Measurements from ENCODE around the gene DGKD. TPM values are rescaled to one million over a fixed set of nuclear protein-coding genes. Genes with fewer than 3 reads are reported as not detected.

Gene DGKD
- total and polyA plus RNA-seq, 2 donors (not counting 1 experiment from before 2014, with no cell fraction given): 6.0 to 9.9 TPM

DNA sequence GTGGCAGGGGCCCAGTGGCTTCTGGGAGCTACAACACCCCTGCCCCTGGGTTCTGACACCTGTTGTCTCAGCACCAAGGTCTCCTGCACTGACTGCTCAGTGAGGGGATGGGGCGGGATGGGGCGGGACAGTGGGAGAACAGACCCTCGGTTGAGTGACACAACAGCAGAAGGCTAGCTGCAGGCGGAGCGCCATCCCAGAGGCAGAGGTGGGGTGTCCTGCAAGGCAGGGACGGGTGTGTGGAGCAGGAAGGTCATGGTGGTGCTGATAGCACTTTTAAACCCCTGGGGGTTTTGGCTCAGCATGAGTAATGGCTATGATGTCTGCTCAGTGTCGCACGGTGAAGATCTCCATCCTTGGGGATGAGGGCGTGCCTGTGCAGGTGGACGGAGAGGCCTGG, 105.1 kb downstream of the DGKD start:
- Histone ChIP-seq H3K4me1 (ENCODE audit: control insufficient read depth, extremely low read depth, insufficient read depth, low read length) (no peaks in the 10 kb centered on the region), H3K36me3 (ENCODE audit: control insufficient read depth, insufficient read depth, low read length) (peaks cover 2% of the 10 kb centered on the region), H2AFZ (ENCODE audit: low read length) (no peak overlapping the region), H3K27ac (ENCODE audit: insufficient read depth, low read length) (no peak overlapping the region), H3K4me2 (ENCODE audit: extremely low read depth, insufficient read depth, low read length) (no peak overlapping the region), H3K4me3 (replicated peaks in 1 of 4; ENCODE audit: control extremely low read depth in 1 of 4, insufficient read depth in 1 of 4, low read depth in 3 of 4, low read length in 4 of 4) (no peak overlapping the region), H3K27me3 (ENCODE audit: control insufficient read depth, insufficient read depth, low read length) (no peaks in the 10 kb centered on the region), H3K9me3 (ENCODE audit: control insufficient read depth, insufficient read depth, low read depth, low read length) (no peaks in the 10 kb centered on the region), H3K79me2 (ENCODE audit: control insufficient read depth, insufficient read depth, low read length) (no peaks in the 10 kb centered on the region), H3K9ac (ENCODE audit: insufficient read depth, low read length) (no peak overlapping the region), H4K20me1 (ENCODE audit: control insufficient read depth, extremely low read depth, insufficient read depth, low read length) (no peaks in the 10 kb centered on the region)
- DNase-seq (ENCODE audit: low read depth in 2 of 2): no peak
- TF ChIP-seq, protein P1, sequence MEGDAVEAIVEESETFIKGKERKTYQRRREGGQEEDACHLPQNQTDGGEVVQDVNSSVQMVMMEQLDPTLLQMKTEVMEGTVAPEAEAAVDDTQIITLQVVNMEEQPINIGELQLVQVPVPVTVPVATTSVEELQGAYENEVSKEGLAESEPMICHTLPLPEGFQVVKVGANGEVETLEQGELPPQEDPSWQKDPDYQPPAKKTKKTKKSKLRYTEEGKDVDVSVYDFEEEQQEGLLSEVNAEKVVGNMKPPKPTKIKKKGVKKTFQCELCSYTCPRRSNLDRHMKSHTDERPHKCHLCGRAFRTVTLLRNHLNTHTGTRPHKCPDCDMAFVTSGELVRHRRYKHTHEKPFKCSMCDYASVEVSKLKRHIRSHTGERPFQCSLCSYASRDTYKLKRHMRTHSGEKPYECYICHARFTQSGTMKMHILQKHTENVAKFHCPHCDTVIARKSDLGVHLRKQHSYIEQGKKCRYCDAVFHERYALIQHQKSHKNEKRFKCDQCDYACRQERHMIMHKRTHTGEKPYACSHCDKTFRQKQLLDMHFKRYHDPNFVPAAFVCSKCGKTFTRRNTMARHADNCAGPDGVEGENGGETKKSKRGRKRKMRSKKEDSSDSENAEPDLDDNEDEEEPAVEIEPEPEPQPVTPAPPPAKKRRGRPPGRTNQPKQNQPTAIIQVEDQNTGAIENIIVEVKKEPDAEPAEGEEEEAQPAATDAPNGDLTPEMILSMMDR (conservative IDR thresholded peaks at IDR 0.05 in 1 of 2, IDR thresholded peaks at IDR 0.05 in 1 of 2; ENCODE audit: low read depth in 1 of 2, low read length in 2 of 2): no peak
- TF ChIP-seq EZH2 (IDR thresholded peaks at IDR 0.05; ENCODE audit: low read length, missing control alignments): no peak

DNA sequence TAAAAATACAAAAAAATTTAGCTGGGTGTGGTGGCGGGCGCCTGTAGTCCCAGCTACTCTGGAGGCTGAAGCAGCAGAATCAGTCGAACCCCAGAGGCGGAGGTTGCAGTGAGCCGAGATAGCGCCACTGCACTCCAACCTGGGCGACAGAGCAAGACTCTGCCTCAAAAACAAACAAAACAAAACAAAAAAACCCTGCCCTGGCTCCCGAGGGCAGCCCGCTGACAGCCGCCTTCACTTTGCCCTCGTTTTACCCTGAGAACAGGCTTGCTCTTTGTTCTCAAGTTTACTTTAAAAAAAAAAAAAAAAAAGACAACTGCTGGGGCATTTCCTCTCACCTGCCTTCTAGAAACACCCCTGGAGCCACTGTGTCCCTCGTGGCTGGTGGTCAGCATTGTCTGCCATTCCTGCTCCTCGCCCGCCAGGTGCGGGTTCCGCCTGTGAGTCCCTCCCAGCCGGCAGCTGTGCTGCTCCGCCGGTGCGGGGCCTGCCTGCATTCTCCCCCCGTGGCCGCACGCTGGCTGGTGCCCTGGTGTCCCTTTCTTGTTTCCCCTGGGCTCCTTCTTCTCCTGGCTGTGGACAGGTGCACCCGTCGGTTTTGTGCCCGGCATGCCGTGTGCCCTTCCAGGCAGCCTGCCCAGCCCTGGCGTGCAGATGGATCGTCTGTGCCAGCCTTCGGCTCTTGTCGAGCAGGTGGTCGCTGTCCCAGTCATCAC, 106.6 kb downstream of the DGKD start:
- Histone ChIP-seq H3K27ac (ENCODE audit: insufficient read depth, low read length) (no peak overlapping the region), H3K4me1 (ENCODE audit: control insufficient read depth, extremely low read depth, insufficient read depth, low read length) (no peaks in the 10 kb centered on the region), H3K9ac (ENCODE audit: insufficient read depth, low read length) (no peak overlapping the region), H3K4me3 (replicated peaks in 1 of 4; ENCODE audit: control extremely low read depth in 1 of 4, insufficient read depth in 1 of 4, low read depth in 3 of 4, low read length in 4 of 4) (no peak overlapping the region), H3K27me3 (ENCODE audit: control insufficient read depth, insufficient read depth, low read length) (no peaks in the 10 kb centered on the region), H3K4me2 (ENCODE audit: extremely low read depth, insufficient read depth, low read length) (no peak overlapping the region), H3K9me3 (ENCODE audit: control insufficient read depth, insufficient read depth, low read depth, low read length) (no peaks in the 10 kb centered on the region), H3K79me2 (ENCODE audit: control insufficient read depth, insufficient read depth, low read length) (no peaks in the 10 kb centered on the region), H3K36me3 (ENCODE audit: control insufficient read depth, insufficient read depth, low read length) (peaks cover 2% of the 10 kb centered on the region), H2AFZ (ENCODE audit: low read length) (no peak overlapping the region), H4K20me1 (ENCODE audit: control insufficient read depth, extremely low read depth, insufficient read depth, low read length) (no peaks in the 10 kb centered on the region)
- no peak for DNase-seq (ENCODE audit: low read depth in 2 of 2)
- TF ChIP-seq, protein P1 (conservative IDR thresholded peaks at IDR 0.05 in 1 of 2, IDR thresholded peaks at IDR 0.05 in 1 of 2; ENCODE audit: low read depth in 1 of 2, low read length in 2 of 2): no peak

DNA sequence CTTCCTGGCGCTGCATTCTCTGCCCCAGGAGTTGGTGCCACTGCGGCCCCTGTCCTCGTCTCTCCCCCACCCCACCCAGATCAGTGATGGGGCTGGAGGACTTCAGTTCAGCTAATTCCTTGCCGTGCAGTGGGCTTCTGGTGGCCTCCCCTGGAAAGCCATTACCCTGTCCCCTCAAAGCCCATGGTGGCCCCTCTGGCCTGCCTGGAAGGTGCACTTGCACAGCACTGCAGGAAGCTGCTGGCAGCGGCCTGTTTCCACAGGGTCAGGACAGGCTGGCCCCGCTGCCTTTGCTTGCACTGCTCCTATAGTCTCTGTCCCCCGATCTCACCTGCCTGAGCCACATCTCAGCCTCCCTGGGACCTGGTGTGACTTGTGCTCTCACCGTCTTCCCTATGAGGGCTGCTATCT, 107.2 kb downstream of the DGKD start:
- DNase-seq (ENCODE audit: low read depth in 2 of 2): no peak
- H3K27ac ChIP-seq (ENCODE audit: insufficient read depth, low read length): no peak overlapping the region

More for the DNA sequence above, 107.2 kb downstream of the DGKD start:
- Histone ChIP-seq H3K9ac (ENCODE audit: insufficient read depth, low read length) (no peak overlapping the region), H3K4me3 (replicated peaks in 1 of 4; ENCODE audit: control extremely low read depth in 1 of 4, insufficient read depth in 1 of 4, low read depth in 3 of 4, low read length in 4 of 4) (no peak overlapping the region), H4K20me1 (ENCODE audit: control insufficient read depth, extremely low read depth, insufficient read depth, low read length) (no peaks in the 10 kb centered on the region), H3K9me3 (ENCODE audit: control insufficient read depth, insufficient read depth, low read depth, low read length) (no peaks in the 10 kb centered on the region), H3K27me3 (ENCODE audit: control insufficient read depth, insufficient read depth, low read length) (no peaks in the 10 kb centered on the region), H3K4me1 (ENCODE audit: control insufficient read depth, extremely low read depth, insufficient read depth, low read length) (no peaks in the 10 kb centered on the region), H2AFZ (ENCODE audit: low read length) (no peak overlapping the region), H3K36me3 (ENCODE audit: control insufficient read depth, insufficient read depth, low read length) (peaks cover 2% of the 10 kb centered on the region), H3K79me2 (ENCODE audit: control insufficient read depth, insufficient read depth, low read length) (no peaks in the 10 kb centered on the region), H3K4me2 (ENCODE audit: extremely low read depth, insufficient read depth, low read length) (no peak overlapping the region)
- TF ChIP-seq EZH2 (IDR thresholded peaks at IDR 0.05; ENCODE audit: low read length, missing control alignments): no peak
- TF ChIP-seq, protein P1 (conservative IDR thresholded peaks at IDR 0.05 in 1 of 2, IDR thresholded peaks at IDR 0.05 in 1 of 2; ENCODE audit: low read depth in 1 of 2, low read length in 2 of 2): no peak

All from fibroblast of lung (primary cell).